Tibial nerve (tissue), 4 donors: ENCODE data around the gene LPAR1.

Source experiments
- CTCF ChIP-seq, 5 experiments: fragments of 200-600 bp in 3 of 5; fragments of 450-650 bp in 2 of 5; sonication (generic) in 3 of 5; IDR thresholded peaks; one replicate each; pipeline ENCODE4 v1.5.1; 2016 to 2019; ENCODE audit warnings: antibody characterized with exemption in 5 of 5, mild to moderate bottlenecking in 3 of 5, moderate library complexity in 2 of 5
- EP300 ChIP-seq, 2 donors: sonication (generic); formaldehyde crosslinking; IDR thresholded peaks; one replicate each; pipeline ENCODE4 v1.6.1; 2017; ENCODE audit warnings: antibody characterized with exemption in 2 of 2, mild to moderate bottlenecking in 1 of 2
- POLR2A ChIP-seq, 2 donors: fragments of 450-650 bp; IDR thresholded peaks; one replicate each; pipeline ENCODE4 v1.6.1; 2017; ENCODE audit warnings: antibody characterized with exemption in 2 of 2, mild to moderate bottlenecking in 2 of 2, moderate library complexity in 2 of 2

GRCh38 chr9:111058166-111058565 is 19.9 kb upstream of the LPAR1 start:
- no peak for TF ChIP-seq CTCF (IDR thresholded peaks at IDR 0.05)
- no peak for TF ChIP-seq POLR2A (IDR thresholded peaks at IDR 0.05)
- no peak for TF ChIP-seq EP300 (IDR thresholded peaks at IDR 0.05)
